GM12801 (cell line): ENCODE results near the gene ADAM21.

Experiments used
- CTCF ChIP-seq: IDR thresholded peaks from one replicate; pipeline ENCODE4 v1.5.1; 2011; ENCODE audit warnings: control low read depth; ENCODE audit not compliant: insufficient read length; ENCODE audit errors: extremely low read depth

ADAM21 gene

DNA sequence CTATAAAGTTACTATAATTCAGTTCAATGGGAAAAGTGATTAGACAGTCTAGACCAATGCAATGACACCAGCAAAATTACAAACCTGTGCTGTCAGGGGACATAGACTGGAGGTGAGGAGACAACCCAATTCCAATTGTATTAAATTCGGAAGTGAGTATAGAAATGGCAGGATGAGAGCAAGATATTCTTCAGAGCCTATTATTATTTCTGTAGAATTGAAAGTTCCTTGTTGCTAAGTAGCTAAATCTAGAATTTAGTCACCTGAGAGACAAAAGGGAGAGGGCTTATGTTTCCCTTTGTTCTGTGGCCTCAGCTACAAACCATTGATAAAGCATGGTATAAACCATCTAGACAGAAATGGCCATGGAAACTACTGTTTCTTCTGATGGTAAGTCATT lies at the start of gene ADAM21:
ADAM21 (plus strand) TSS at position 301 of the 400 bp plus-strand sequence. CDS start 5,326 bp downstream, outside the sequence.
- TF ChIP-seq CTCF, result no peak

DNA sequence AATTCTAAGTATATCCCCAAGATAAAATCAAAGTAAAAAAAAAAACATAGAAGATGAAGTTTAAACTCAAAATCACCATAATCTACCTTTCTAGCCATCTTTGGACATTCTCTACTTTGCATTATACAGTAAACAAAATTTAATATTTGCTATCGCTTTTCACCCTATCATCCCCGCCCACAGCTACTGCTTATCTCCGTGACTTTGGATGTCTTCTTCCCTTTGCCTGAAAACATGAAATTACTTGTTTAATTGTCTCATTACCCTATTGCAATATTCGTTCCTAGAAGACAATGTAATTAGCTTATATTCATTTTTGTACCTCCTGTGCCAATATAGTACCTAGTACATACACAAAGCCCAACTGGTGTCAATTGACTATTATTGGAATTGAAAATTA lies 44.4 kb upstream of the ADAM21 start:
- TF ChIP-seq CTCF, result no peak

DNA sequence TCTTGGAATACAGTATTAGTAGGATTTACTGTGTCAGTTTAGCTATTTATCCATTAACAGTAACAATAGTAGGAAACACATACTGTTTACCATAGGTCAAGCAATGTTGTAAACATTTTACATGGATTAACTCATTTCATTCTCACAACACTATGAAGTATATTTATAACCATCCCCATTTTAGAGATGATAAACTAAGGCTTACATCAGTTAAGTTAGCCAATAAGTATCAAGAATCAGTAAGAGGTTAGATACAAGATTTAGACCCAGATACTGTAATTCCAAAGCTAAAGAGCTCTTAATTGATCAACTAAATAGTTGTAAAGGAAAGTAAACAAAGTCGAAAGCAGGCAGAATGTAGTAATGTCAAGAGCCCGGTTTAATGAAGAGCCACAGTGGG lies 36.2 kb upstream of the ADAM21 start:
- TF ChIP-seq CTCF, result no peak

DNA sequence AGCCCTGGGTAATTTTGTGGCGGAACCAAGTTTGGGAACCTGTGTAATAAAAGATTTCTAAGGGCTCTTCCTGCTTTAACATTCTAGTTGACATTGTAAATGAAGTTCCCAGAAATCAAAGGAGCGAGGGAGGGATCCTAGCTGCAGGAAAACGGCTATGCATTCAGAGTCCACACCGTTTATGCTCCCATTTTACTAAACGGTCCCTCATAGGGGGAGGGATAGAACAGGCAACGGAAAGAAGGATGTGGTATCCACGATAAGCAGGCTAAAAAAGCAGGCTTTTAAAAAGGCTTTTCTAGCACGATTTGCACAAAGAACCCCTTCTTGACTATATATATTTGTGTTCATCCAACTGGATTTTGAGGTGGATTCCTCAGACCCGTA lies 35.6 kb upstream of the ADAM21 start:
- TF ChIP-seq CTCF, result no peak

DNA sequence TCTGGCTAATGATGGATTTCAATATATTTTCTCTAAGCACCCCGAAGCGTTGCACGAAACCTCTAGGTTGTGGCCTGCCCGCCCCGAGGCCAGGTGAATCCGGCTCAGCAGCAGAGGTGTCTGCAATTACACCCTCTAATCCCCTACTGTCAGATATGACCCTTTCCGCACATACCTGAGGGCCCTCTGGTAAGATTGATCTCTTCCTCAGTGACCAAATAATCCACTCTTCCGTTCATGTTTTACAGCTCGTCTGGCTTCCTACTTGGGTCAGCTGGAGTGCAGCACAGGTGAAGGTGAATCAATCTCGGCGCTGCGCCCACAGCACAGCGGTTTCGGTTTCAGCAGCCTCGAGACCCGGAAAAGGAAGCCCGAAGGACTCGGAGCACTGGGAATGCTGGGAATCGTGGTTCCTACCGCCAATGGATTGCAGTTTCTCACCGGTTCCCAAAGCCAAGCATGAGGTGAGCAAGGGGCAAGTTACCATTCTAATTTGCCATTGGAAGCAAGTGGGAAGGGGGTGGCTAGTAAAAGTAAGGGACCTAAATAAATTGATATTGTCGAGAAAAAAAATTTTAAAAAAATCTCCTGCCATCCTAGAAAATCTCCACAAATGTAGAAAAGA lies 35.1 kb upstream of the ADAM21 start, which contains the start of gene SYNJ2BP:
SYNJ2BP (minus strand) TSS at position 366 of the 625 bp plus-strand sequence; CDS start at position 239, 127 bp downstream.
- no peak for TF ChIP-seq CTCF

DNA sequence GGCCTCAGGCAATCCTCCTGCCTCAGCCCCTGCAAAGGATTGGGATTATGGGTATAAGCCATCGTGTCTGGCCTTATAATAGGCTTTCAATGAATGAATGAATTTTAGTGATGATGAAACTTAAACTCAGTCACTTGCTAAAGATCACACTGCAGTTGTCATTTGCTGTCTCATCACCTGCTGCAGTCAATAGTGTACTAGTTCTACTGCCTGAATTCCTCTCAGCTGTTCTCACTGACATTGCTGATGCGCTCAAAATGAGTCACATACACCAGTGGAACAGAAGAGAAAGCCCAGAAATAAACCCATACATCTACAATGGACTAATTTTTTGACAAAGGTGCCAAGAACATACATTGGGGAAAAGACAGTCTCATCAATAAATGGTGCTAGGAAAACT lies 29.4 kb upstream of the ADAM21 start:
- no peak for TF ChIP-seq CTCF

GRCh38 chr14:70425354-70425753 lies 26.6 kb upstream of the ADAM21 start:
- TF ChIP-seq CTCF, result no peak
